ENCODE data around the gene SH3GLB2.

The SH3GLB2 gene

GRCh38 chr9:129013674-129014073 is 14.5 kb downstream of the SH3GLB2 start:
- Histone ChIP-seq H3K4me3 (ENCODE audit: low read depth, low read length) (no peak overlapping the region), H3K4me1 (ENCODE audit: control insufficient read depth, insufficient read depth, low read length) (no peaks in the 10 kb centered on the region), H3K27ac (ENCODE audit: low read depth, low read length) (peak overlapping the region; percentile 19; the same call in 1 of the 2 replicates), H3K27me3 (ENCODE audit: control insufficient read depth, insufficient read depth, low read length) (no peaks in the 10 kb centered on the region), H3K36me3 (ENCODE audit: control insufficient read depth, insufficient read depth, low read length) (peaks cover 61% of the 10 kb centered on the region), H3K9me3 (ENCODE audit: control insufficient read depth, insufficient read depth, low read depth, low read length) (no peaks in the 10 kb centered on the region), H3K9ac (ENCODE audit: low read length) (no peak overlapping the region)

- no peaks in the 10 kb centered on the region for H3K9me3 ChIP-seq (ENCODE audit: control insufficient read depth, insufficient read depth, low read depth, low read length)
- no peak overlapping the region for H3K4me3 ChIP-seq (ENCODE audit: low read depth, low read length)
- H3K4me1 ChIP-seq (ENCODE audit: control insufficient read depth, insufficient read depth, low read length) = no peaks in the 10 kb centered on the region
- H3K9ac ChIP-seq (ENCODE audit: low read length) = no peak overlapping the region
- H3K27me3 ChIP-seq (ENCODE audit: control insufficient read depth, insufficient read depth, low read length) = no peaks in the 10 kb centered on the region
- H3K27ac ChIP-seq (ENCODE audit: low read depth, low read length) = no peak overlapping the region
- peaks cover 68% of the 10 kb centered on the region for H3K36me3 ChIP-seq (ENCODE audit: control insufficient read depth, insufficient read depth, low read length)
Observed at GRCh38 chr9:129012893-129013448, 15.2 kb downstream of the SH3GLB2 start.

- no peak overlapping the region for H3K4me3 ChIP-seq (ENCODE audit: low read depth, low read length)
- no peak overlapping the region for H3K9ac ChIP-seq (ENCODE audit: low read length)
- H3K27me3 ChIP-seq (ENCODE audit: control insufficient read depth, insufficient read depth, low read length) = no peaks in the 10 kb centered on the region
- no peaks in the 10 kb centered on the region for H3K9me3 ChIP-seq (ENCODE audit: control insufficient read depth, insufficient read depth, low read depth, low read length)
- no peaks in the 10 kb centered on the region for H3K4me1 ChIP-seq (ENCODE audit: control insufficient read depth, insufficient read depth, low read length)
- H3K27ac ChIP-seq (ENCODE audit: low read depth, low read length) = no peak overlapping the region
- H3K36me3 ChIP-seq (ENCODE audit: control insufficient read depth, insufficient read depth, low read length) = peaks cover 74% of the 10 kb centered on the region
Observed at GRCh38 chr9:129012343-129012742, 15.8 kb downstream of the SH3GLB2 start.

GRCh38 chr9:129011761-129012181 is 16.4 kb downstream of the SH3GLB2 start:
- H3K4me1 ChIP-seq (ENCODE audit: control insufficient read depth, insufficient read depth, low read length) = no peaks in the 10 kb centered on the region
- H3K27me3 ChIP-seq (ENCODE audit: control insufficient read depth, insufficient read depth, low read length) = no peaks in the 10 kb centered on the region
- H3K9me3 ChIP-seq (ENCODE audit: control insufficient read depth, insufficient read depth, low read depth, low read length) = no peaks in the 10 kb centered on the region
- peak overlapping the region; percentile 39 for H3K9ac ChIP-seq (ENCODE audit: low read length)
- peaks cover 79% of the 10 kb centered on the region for H3K36me3 ChIP-seq (ENCODE audit: control insufficient read depth, insufficient read depth, low read length)
- H3K27ac ChIP-seq (ENCODE audit: low read depth, low read length) = peak overlapping the region; percentile 56; the same call in 1 of the 2 replicates
- H3K4me3 ChIP-seq (ENCODE audit: low read depth, low read length) = no peak overlapping the region

GRCh38 chr9:129011170-129011569 is 17.0 kb downstream of the SH3GLB2 start:
- H3K36me3 ChIP-seq (ENCODE audit: control insufficient read depth, insufficient read depth, low read length) = peaks cover 81% of the 10 kb centered on the region

GRCh38 chr9:129010267-129010975 is 17.7 kb downstream of the SH3GLB2 start:
- Histone ChIP-seq H3K27ac (ENCODE audit: low read depth, low read length) (no peak overlapping the region), H3K36me3 (ENCODE audit: control insufficient read depth, insufficient read depth, low read length) (peaks cover 88% of the 10 kb centered on the region), H3K4me1 (ENCODE audit: control insufficient read depth, insufficient read depth, low read length) (no peaks in the 10 kb centered on the region), H3K4me3 (ENCODE audit: low read depth, low read length) (no peak overlapping the region), H3K9ac (ENCODE audit: low read length) (no peak overlapping the region), H3K27me3 (ENCODE audit: control insufficient read depth, insufficient read depth, low read length) (no peaks in the 10 kb centered on the region), H3K9me3 (ENCODE audit: control insufficient read depth, insufficient read depth, low read depth, low read length) (no peaks in the 10 kb centered on the region)

More at GRCh38 chr9:129011170-129011569, 17.0 kb downstream of the SH3GLB2 start:
- no peaks in the 10 kb centered on the region for H3K4me1 ChIP-seq (ENCODE audit: control insufficient read depth, insufficient read depth, low read length)
- H3K9ac ChIP-seq (ENCODE audit: low read length) = peak overlapping the region; percentile 39
- no peak overlapping the region for H3K4me3 ChIP-seq (ENCODE audit: low read depth, low read length)
- H3K27ac ChIP-seq (ENCODE audit: low read depth, low read length) = peak overlapping the region; percentile 56; the same call in 1 of the 2 replicates
- H3K27me3 ChIP-seq (ENCODE audit: control insufficient read depth, insufficient read depth, low read length) = no peaks in the 10 kb centered on the region
- no peaks in the 10 kb centered on the region for H3K9me3 ChIP-seq (ENCODE audit: control insufficient read depth, insufficient read depth, low read depth, low read length)

- Histone ChIP-seq H3K4me1 (ENCODE audit: control insufficient read depth, insufficient read depth, low read length) (no peaks in the 10 kb centered on the region), H3K27me3 (ENCODE audit: control insufficient read depth, insufficient read depth, low read length) (no peaks in the 10 kb centered on the region), H3K9me3 (ENCODE audit: control insufficient read depth, insufficient read depth, low read depth, low read length) (no peaks in the 10 kb centered on the region), H3K36me3 (ENCODE audit: control insufficient read depth, insufficient read depth, low read length) (peaks cover 92% of the 10 kb centered on the region), H3K4me3 (ENCODE audit: low read depth, low read length) (no peak overlapping the region), H3K9ac (ENCODE audit: low read length) (no peak overlapping the region), H3K27ac (ENCODE audit: low read depth, low read length) (no peak overlapping the region)
Observed at GRCh38 chr9:129009584-129010141, 18.5 kb downstream of the SH3GLB2 start.

- H3K9me3 ChIP-seq (ENCODE audit: control insufficient read depth, insufficient read depth, low read depth, low read length) = no peaks in the 10 kb centered on the region
- no peaks in the 10 kb centered on the region for H3K4me1 ChIP-seq (ENCODE audit: control insufficient read depth, insufficient read depth, low read length)
- H3K27ac ChIP-seq (ENCODE audit: low read depth, low read length) = no peak overlapping the region
- no peak overlapping the region for H3K4me3 ChIP-seq (ENCODE audit: low read depth, low read length)
- H3K36me3 ChIP-seq (ENCODE audit: control insufficient read depth, insufficient read depth, low read length) = peaks cover 88% of the 10 kb centered on the region
- H3K27me3 ChIP-seq (ENCODE audit: control insufficient read depth, insufficient read depth, low read length) = no peaks in the 10 kb centered on the region
- H3K9ac ChIP-seq (ENCODE audit: low read length) = no peak overlapping the region
Observed at GRCh38 chr9:129008986-129009583, 19.0 kb downstream of the SH3GLB2 start.

GRCh38 chr9:129008469-129008965 is 19.6 kb downstream of the SH3GLB2 start:
- Histone ChIP-seq H3K4me3 (ENCODE audit: low read depth, low read length) (no peak overlapping the region), H3K9me3 (ENCODE audit: control insufficient read depth, insufficient read depth, low read depth, low read length) (no peaks in the 10 kb centered on the region), H3K36me3 (ENCODE audit: control insufficient read depth, insufficient read depth, low read length) (peaks cover 87% of the 10 kb centered on the region), H3K27ac (ENCODE audit: low read depth, low read length) (no peak overlapping the region), H3K4me1 (ENCODE audit: control insufficient read depth, insufficient read depth, low read length) (no peaks in the 10 kb centered on the region), H3K9ac (ENCODE audit: low read length) (no peak overlapping the region), H3K27me3 (ENCODE audit: control insufficient read depth, insufficient read depth, low read length) (no peaks in the 10 kb centered on the region)

- H3K27me3 ChIP-seq (ENCODE audit: control insufficient read depth, insufficient read depth, low read length) = no peaks in the 10 kb centered on the region
- H3K4me1 ChIP-seq (ENCODE audit: control insufficient read depth, insufficient read depth, low read length) = no peaks in the 10 kb centered on the region
- no peak overlapping the region for H3K27ac ChIP-seq (ENCODE audit: low read depth, low read length)
- H3K9me3 ChIP-seq (ENCODE audit: control insufficient read depth, insufficient read depth, low read depth, low read length) = no peaks in the 10 kb centered on the region
- H3K9ac ChIP-seq (ENCODE audit: low read length) = no peak overlapping the region
- H3K36me3 ChIP-seq (ENCODE audit: control insufficient read depth, insufficient read depth, low read length) = peaks cover 87% of the 10 kb centered on the region
- H3K4me3 ChIP-seq (ENCODE audit: low read depth, low read length) = no peak overlapping the region
Observed at GRCh38 chr9:129007766-129008468, 20.2 kb downstream of the SH3GLB2 start.

Data from HUES6 (cell line).